Stimulated activated CD4-positive, alpha-beta T cell treated with anti-CD3 and anti-CD28 coated beads, TNF-alpha, amount 100 ng/mL, for 48 hours (primary cell): ENCODE results near the gene DNAJC30.

Experiments
- DNase-seq, 3 donors: peaks; one replicate each; pipeline ENCODE4 v3.0.0-alpha.2; 2020; ENCODE audit warnings: low read depth in 3 of 3

DNAJC30 gene

DNA sequence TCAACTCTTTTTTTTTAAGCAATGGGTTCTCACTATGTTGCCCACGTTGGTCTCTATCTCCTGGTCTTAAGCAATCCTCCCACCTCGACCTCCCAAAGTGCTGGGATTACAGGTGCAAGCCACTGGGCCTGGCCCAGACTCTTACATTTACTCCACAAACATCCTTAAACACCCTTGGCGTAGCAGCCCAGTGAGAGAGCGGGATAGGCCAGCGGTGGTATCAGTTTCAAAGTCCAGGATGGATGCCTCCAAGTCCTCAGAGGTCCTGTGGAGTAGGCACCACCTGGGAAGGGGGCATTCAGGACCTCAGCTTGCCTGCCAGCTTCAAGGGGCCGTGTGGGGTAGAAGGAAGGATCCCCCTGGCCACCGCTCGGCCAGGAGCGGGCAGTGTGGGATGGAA lies 33.7 kb downstream of the DNAJC30 start:
- no peak for DNase-seq

DNA sequence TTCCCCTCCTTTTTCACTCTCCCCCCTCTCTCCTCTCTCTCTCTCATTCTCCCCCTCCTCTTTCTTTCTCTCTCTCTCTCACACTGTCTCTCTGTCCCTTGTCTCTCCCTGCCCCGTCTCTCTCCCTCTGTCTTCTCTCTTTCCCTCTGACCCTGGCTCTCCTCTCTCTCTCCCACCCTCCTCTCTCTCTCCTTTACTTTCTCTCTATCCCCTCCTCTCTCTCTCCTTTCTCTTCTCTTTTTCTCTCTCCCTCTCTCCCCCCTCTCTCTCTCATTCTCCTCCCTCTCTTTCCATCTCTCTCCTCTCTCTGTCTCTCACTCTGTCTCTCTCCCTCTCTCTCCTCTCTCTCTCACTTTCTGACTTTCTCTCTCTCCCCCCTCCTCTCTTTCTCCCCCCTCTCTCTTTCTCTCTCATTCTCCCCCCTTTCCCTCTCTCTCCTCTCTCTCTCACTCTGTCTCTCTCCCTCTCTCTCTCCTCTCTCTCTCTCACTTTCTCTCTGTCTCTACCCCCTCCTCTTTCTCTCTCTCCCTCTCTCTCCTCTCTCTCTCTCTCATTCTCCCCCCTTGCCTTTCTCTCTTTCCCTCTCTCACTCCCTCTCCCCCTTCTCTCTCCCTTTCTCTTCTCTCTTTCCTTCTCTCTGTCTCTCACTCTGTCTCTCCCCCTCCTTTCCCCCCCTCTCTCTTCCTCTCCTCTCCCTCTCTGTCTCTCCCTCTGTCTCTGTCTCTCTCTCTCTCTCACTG lies 34.5 kb downstream of the DNAJC30 start:
- no peak for DNase-seq

DNA sequence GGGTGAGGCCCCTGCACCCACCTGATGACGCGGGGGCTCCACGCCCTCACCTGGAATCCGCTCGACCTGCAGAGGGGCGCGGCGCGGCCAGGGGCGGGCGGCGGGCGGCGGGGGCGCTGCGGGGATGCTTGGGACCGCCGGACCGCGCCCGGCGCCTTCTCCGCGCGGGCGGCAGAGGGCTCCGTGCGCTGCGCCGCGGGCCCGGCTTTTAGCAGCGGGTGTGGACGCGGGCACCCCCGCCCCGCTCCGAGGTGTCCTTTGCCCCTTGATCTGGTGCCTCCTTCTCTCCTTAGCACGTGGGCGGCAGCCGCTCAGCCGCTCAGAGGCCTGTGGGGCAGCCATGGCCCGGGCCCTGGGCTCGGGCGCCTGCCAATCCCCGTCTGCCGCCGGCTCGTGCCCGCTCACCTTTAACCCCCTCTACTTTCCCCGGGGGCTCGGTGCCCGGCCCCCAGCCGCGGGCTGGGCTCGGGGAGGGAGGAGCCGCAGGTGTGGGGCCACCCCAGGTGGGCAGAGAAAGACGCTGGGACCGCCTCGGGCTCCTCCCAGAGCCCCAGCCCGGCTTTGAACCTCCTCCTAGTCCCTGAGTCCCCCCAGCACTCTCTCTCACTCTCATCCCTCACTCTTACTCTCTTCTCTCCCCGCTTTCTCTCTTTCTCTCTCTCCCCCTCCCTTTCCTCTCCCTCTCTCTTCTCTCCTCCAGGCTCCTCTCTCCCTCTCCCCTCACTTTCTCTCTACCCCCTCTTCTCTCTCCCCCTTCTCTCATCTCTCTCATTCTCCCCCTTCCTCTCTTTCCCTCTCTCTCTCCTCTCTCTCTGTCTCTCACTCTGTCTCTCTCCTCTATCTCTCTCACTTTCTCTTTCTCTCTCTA lies 35.3 kb downstream of the DNAJC30 start:
- peak in 1 of 3 donors; percentile 28 for DNase-seq

DNA sequence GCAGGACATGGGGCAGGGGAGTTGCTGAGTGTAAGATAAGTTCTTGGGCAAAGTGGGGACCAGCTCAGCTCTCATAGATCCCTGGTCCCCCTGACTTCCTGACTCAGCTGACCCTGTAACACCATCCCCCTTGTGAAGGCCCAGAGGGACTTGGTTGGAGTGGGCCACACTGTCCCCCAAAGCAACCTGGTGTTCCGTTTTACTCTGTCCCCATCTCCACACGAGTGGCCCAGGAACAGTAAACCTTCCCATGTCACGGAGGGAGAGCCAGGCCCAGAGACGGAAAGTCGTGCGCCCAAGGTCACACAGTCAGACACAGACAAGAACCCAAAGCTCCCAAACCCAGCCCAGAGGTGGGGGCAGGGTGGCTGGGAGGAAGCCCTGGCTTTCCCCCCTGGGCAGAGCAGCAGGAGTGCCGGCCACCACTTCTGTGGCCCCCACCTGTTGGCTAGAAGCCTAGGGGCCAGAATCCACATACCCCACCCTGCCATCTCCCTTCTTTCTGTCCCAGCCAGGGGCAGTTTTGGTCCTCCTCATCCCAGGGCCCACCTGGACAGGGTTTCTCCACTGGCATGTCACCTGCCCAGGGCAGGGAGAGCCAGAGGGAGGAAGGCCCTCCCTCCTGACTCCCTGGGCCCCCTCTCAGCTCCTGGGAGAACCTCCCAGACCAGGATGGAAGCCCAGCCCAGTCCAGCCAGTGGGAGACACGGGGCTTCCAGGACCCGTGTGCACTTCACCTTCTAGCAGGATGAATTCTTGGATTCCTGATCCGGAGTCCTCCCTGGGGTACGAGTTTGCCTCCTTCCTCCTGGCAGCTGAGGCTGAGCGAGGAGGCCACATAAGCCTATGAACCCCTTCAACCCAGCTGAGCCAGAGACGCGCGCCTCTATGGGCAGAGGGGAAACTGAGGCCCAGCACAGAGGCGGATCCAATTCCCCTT lies 36.2 kb downstream of the DNAJC30 start:
- no peak for DNase-seq

DNA sequence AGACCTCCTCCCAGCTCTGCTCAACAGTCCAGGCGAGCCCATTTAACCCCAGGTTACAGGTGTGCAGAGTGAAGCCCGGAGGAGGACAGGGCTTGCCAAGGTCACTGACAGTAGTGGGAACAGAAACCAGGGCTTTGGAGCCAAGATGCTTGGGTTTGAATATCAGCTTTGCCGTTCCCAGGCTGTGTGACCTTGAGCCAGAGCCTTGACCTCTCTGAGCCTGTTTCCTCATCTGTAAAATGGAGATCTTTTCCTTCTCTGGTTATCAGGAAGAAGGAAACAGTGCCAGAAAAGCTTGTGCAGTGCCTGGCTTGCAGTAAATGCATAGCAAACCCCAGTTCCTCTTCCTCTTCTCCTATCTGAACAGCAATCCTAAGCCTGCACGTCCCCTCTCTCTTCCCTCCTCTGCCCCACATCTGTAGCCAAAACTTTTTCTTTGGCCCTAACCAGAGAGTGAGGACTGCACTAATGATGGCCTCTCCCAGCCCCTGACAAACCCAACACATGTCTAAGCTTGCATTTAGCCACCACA lies 37.5 kb downstream of the DNAJC30 start:
- DNase-seq, result no peak

DNA sequence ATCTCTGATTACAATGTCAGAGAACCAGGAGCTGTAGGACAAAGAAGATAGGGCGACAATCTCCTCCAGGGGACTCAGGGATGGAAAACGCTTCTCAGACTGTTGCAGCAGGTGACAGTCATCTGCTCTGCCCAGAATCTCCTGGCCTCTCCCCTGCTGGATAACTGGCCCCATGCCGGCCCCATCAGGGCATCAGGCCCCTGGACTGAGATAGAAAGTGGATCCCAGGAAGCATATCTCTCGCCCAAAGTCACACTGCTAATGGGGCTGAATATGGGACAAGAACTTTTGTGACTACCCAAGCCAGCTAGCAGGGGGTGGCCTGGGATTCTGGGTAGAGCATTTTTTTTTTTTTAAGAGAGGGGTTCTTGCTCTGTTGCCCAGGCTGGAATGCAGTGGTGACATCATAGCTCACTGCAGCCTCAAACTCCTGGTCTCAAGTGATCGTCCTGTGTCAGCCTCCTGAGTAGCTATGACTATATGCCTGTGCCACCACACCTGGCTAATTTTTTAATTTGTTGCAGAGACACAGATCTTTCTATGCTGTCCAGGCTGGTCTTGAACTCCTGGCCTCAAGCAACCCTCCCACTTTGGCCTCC lies 38.5 kb downstream of the DNAJC30 start:
- no peak for DNase-seq

DNA sequence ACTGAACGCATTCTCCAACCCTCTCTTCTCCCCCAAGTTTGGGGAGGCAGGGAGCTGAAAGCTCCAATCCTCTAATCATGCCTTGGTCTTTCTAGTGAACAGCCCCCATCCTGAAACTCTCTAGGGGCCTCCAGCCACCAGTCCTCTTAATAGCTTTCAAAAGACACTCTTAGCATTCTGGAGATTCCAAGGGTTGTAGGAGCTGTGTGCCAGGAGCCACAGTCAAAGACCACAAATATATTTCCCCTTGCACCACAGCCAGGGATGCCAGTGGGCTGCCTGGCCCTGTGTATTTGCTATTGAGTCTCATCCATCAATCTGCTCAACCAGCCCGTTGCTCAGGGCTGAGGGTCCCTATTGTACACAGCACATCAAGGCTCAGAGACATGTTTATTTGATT lies 40.4 kb downstream of the DNAJC30 start:
- no peak for DNase-seq

DNA sequence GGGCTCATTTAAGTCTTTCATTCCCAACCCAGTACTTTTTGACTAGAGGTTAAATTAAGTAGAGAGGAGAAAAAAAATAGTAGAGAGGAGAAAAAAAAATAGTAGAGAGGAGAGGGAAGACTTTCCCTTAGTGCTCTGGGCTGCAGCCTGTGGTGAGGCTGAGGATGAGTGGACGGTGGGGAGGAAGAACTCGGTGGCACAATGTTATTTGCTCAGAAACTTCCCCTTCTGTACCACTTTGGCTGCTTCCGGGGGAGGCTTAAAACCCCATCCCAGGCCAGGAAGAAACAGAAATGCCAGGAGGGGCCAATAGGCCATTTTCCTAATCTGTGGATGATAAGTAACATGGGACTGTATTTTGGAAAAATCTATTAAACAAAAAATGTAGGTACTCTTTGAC lies 44.3 kb downstream of the DNAJC30 start:
- no peak for DNase-seq

DNA sequence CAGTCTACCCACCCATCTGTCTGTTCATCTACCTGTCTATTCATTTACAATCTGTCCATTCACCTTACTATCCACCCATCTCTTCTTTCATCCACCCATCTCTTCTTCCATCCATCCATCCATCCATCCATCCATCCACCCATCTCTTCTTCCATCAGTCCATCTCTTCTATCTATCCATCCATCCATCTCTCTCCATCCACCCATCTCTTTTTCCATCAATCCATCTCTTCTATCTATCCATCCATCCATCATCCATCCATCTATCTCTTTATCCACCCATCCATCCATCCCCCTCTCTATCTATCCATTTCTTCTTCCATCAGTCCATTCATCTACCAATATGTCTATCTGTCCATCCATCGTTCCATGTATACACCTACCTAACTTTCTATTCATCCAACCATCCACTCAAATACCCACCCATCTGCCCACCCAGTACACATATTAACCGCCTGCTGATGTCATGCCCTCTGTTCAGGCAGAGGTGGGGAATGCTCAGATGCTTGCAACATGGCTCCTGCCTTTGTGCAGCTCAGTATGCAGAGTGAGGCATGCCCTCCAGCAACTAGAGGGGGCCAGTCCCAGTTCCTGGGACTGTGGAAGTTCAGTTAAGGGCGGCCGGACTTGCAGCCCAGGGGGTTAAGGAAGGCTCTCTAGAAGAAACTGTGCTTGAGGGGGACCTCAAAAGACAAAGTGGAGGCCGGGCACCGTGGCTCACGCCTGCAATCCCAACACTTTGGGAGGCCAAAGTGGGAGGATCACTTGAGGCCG lies 47.6 kb downstream of the DNAJC30 start:
- no peak for DNase-seq

DNA sequence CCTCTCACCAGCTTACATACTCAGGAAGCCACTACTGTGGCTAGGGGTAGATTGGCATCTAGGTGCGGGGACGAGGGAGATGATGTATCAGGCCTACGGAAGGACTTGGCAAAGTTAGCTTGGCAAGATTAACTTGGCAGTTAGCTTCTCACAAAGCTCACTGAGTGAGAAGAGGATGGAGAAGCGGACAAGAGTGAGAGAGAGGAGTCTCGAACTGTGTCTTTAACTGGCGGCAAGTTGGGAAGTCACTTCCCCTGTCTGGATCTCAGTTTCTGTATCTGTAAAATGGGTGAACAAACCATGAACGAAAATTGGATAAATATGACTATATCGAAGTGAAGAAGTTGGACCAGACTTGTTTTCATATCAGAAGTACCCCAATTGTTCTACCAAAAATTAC lies 49.4 kb downstream of the DNAJC30 start:
- DNase-seq, result no peak

DNA sequence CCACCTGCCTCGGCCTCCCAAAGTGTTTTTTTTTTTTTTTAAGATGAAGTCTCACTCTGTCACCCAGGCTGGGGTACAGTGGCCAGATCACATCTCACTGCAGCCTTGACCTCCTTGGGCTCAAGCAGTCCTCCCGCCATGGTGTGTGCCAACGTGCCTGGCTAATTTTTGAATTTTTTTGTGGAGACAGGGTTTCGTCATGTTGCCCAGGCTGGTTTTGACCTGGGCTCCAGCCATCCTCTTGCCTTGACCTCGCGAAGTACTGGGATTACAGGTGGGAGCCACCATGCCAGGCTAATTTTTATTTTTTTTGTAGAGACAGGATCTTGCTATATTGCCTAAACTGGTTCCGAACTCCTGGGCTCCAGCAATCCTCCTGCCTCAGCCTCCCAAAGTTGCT lies 49.9 kb downstream of the DNAJC30 start:
- no peak for DNase-seq

DNA sequence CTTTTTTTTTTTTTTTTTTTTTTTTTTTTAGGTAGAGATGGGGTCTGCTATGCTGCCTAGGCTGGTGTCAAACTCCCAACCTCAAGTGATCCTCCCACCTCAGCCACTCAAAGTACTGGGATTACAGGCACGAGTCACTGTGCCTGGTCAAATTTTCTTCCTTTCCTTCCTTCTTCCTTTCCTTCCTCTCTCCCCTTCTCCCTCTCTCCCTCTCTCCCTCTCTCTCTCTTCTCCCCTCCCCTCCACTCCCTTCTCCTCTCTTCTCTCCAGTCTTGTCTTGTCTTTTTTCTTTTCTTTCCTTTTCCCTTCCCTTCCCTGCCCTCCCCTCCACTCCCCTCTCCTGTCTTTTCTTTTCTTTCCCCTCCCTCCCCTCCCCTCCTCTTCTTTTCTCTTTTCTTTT lies 51.7 kb downstream of the DNAJC30 start:
- no peak for DNase-seq
